ENCODE measurements around the gene RIT1.
"Not testable (repeated sequence)": the region's sequence is repeated elsewhere in the genome, so short reads cannot be mapped to it uniquely, and the experiment has no call there.

The RIT1 gene

DNA sequence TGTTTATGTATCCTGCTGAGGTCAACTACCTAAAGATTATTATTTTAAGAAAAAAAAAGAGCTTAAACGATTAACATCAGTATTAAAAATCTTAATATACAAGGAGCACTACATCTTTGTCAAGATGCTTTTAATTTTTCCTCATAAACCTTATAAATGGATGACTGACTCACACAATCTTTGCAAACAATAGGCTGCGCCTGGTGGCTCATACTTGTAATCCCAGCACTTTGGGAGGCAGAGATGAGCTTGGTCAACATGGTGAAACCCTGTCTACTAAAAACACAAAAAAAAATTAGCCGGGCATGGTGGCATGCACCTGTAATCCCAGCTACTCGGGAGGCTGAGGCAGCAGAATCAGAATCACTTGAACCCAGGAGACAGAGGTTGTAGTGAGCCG, 21.3 kb upstream of the RIT1 start:
- no peak for DNase-seq

DNA sequence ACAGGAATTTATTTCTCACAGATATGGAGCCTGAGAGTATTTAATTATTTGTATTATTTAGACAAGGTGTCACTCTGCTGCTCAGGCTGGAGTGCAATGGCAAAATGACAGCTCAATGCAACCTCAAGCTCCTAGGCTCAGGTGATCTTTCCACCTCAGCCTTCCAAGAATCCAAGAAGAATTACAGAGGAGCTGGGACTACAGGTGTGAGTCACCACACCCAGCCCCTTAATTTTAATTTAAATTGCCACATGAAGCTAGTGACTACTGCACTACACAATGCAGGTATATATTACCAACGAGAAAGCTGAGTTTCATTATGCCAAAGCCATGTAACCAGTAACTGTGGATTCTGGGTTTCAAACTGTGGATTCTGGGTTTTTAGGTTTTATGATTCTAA, 20.9 kb upstream of the RIT1 start:
- DNase-seq = no peak

DNA sequence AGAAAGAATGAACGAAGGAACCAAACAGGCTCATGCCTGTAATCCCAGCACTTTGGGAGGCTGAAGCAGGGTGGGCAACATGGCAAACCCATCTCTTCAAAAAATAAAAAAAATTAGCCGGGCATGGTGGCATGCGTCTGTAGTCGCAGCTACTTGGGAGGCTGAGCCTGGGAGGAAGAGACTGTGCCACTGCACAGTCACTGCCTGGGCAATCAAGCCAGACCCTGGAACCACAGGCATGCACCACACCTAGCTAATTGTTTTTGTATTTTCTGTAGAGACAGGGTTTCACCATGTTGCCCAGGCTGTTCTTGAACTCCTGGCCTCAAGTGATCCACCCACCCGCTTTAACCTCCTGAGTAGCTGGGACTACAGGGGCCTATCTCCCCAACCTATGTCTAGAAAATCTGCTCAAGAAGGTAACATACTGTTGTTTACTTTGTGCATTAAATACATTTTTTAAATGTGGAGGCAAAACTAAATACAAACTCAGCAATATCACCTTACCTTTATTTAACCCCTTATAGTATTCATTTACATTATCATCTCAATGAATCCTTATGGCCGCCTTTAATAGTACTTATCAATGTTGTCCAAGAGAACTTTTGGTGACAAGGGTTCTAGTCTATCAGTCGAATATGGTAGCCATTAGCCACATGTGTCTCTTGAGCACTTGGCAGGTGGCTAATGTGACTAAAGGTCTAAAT, 20.3 kb upstream of the RIT1 start:
- no peak for DNase-seq

DNA sequence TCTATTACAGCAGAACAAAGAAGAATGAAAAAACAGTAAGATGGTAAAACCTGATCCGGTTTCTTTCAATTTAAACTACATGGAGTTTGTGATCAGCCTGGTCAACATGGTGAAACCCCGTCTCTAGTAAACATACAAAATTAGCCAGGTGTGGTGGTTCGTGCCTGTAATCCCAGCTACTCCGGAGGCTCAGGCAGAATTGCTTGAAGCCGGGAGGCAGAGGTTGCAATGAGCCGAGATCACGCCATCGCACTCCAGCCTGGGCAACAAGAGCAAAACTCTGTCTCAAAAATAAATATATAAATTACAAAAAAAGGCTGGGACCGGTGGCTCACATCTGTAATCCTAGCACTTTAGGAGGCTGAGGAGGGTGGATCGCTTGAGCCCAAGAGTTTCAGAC, 19.6 kb upstream of the RIT1 start:
- not testable (repeated sequence) for DNase-seq

DNA sequence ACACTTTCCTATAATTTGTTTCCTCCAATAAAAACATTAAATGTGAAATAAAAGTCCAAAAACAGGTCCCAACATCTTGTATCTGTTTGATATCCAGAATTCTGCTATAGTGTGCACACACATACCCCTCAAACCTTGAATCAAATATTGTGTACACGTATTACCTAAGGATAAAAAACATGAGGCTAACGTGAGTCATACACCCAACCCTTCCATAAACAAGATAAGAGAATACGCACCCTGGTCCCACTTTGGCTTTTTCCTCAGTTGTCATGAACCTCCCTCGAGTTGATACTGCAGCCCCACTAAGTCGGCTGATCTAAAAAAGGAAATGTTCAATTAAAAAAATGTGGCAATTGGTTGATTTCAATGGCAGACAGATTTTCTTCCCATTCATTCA, 17.9 kb upstream of the RIT1 start:
- DNase-seq = no peak

DNA sequence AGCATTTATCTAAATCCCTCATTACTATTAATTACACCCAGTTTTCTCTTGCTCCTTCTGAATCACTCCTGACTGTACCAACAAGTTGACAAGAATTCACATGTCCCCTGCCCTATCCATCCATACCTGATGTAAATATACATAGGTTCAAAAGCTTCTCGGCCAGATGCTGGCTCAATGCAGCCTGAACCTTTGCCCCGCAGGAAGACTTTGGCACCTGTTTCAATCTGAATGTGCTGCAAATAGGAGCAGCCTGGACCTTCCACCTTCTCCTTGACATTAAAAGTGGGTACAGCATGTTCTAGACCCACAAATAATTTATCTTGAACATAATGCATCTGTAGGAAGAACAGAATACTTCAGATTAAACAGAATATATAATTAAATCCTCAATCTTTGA, 14.4 kb upstream of the RIT1 start:
- DNase-seq = no peak

DNA sequence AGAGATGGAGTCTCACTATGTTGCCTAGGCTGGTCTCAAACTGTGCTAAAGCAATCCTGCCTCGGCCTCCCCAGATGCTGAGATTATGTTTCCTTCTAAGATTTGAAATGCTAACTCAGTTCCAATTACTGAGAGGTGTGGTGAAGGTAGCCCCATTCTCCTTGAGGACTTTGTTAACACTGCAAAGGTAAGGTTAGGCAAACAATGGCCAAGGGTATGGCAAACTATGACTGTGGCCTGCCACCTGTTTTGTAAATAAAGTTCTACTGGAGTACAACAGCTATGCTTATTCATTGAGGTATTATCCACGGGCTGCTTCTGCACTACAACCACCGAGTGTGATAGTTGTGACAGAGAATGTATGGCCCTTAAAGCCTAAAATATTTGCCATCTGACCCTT, 9.6 kb upstream of the RIT1 start:
- DNase-seq = no peak

DNA sequence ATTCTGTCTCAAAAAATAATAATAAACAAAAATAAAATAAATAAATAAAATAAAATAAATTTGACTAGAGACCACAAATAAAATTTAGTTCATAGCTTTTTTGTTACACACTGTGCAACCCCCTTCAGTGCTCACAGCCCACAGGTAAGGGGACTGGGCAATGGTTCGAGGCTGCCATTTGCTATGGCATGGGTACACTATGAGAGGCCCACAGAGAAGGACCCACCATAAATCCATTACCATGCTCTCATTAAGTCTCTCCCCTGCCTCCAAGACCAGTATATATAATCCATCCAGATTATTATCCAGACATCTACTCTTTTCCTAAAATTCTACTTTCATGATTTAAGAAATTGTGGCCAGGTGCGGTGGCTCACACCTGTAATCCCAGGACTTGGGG, 8.7 kb upstream of the RIT1 start:
- no peak for DNase-seq

DNA sequence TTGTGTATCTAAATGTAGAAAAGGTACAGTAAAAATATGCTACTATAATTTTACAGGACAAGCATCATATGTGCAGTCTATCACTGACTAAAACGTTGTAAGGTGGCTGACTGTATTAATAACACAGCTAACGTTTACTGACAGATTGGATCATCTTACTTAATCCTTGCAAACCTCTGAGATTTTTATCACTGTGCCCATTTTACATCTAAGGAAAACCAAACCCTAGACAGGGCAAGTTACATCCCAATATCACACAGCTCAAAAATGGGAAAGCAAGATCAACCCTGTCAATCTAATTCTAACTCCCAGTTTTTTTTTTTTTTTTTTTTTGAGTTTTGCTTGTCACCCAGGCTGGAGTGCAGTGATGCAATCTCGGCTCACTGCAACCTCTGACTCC, 7.5 kb upstream of the RIT1 start:
- DNase-seq = no peak

DNA sequence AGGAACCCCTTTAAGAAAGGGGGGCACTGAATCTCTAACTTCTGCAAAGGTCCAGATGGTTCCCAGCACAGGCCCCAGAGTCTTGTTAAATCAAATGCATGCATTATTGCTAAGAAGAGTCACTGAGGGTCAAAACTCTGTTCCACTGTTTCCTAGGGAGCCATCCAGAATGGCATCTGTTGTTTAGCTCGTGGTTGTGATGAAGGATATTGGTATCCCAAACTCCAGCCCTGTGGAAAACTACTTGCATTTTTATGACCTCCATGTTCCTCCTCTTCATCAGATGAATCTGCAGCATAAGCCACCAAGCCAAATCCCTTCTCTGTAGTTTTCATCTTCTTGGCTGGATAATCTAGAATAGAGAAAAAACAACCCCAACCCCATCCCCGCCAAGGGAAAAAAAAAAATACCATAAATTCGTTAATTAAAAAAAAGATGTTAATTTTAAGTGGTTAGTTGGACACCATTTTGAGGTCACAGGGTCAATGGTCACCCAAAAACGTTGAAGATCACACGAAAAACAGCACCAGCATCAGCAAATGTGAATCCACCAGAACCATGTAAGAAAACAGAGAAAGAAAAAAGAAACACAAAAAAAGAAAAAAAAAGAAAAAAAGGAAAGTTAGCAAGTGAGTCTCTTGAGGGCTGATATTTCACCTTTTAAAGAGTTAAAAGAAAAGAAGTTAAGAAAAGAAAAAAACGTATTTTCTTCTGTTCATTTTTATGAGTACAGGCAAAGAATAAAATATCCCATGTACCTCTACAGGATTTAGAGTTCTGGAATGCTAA, 3.0 kb upstream of the RIT1 start:
- DNase-seq = no peak

DNA sequence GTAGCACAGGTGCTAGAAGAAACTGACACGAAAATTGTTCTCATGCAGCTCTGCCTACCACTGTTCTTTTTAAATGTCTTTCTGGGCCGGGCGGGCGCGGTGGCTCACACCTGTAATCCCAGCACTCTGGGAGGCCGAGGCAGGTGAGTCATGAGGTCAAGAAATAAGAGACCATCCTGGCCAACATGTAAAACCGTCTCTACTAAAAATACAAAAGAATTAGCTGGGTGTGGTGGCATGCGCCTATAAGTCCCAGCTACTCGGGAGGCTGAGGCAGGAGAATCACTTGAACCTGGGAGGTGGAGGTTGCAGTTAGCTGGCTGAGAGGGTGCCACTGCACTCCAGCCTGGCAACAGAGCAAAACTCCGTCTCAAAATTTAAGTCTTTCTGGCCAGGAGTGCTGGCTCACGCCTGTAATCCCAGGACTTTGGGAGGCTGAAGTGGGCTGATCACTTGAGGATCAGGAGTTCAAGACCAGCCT, 947 bp upstream of the RIT1 start:
- no peak for DNase-seq

DNA sequence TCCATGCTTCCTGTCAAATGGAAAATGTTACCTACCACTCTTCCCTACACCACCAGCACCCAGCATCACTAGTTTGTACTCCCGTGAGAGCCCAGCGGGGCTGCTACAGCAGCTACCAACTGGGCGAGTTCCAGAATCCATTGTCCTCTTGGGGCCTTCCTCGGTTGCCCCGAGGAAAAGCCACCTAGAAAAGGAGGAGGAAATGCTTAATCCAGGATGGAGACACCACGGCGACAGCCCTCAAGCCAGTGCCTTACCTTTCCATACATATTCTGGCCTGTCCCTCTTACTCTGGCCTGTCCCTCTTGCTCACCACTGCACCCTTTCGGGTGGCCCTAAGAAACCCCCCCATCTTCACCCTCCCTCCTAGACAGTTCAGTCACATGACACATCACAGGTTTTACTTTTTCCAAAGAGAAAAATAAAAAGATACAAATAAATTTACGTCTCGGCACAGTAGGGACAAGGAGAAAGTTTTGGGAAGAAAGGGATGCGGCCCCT, 478 bp downstream of the RIT1 start:
- peak; percentile 26 for DNase-seq

DNA sequence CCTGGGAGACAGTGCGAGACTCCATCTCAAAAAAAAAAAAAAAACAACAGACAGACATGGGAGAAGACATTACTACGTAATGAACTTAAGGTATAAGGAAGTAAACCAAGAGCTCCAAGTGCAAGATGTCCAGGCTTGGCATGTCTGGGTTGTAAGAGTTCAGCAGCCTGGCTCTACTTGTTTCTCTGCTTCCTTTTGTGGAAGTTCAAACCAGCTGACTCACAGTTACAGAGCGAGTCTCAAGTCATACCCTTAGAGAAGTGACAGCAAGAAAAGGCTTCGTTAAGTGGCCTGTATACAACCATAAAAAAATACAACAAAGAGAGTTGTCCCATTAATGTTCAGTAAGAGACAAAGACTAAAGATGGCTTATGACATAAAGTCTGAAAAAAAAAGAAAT, 1.3 kb downstream of the RIT1 start:
- DNase-seq = peak; percentile 84

DNA sequence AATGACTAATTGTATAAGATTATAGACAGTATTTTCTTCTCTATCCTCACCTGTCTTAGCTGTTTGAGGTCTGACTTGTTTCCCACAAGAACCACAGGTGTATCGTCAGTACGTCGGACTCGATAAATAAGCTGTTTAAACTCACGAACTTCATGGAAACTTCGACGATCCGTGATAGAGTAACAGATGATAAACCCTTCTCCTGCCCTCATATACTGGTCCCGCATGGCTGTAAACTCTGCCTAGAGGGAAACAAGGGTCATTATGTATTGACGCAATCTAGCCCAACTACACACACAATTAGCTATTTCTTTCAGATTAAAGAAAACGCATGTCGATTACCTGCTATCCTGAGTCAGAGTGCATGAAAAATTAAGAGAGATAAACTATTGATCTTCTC, 6.9 kb downstream of the RIT1 start:
- no peak for DNase-seq

DNA sequence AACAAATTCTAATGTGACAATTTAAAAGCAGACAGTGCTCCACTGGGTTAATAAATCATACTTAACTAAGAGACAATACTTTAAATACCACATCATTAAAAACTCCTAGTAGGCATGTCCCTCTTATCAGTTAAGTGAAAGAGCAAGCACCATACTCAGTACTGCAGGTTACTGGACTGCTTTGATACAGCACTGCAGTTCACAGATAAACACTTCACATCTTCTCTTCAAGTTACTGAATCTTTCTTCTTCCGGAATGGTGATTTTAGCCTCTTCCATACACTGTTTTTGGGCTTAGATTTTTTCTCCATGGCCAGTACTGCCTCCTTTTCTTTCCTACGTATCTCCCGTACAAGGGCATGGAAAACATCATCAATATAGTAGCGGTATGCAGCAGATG, 11.0 kb downstream of the RIT1 start:
- DNase-seq = no peak

DNA sequence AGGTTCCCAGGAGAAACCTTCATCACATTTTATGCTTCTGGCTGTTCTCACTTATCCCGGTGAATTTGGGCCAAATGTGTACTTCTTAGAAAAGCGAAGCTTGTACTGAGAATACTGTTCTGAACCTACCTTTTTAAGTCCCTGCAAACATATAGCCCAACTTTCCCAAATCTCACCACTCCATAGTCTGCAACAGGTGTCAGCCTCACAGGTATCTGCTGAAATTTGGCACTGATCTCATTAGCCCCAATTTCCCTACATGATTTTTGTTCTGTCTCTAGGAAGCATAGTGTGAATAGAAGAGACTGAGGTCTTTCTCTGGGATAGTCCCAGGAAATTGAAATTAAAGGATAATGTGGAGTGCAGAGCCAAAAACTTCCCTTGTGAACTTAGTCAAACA, 11.5 kb downstream of the RIT1 start:
- DNase-seq = no peak

DNA sequence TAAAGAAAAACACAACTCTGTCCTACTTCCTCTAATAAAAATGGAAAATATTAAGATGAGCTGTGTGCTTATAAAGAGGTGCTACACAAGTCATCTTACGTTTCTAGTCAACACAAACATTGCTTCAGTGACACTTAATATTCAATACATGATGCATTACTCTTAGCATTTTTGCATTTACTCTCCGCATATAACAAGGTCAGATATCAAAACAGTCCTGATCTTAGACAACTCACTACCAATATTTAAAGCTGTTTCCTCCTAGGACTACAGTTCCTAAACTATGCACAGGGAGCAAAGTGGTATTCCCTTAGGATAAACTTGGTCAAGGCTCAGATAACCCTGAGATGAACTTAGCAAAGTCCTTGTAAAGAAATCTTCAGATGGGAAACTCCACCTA, 12.3 kb downstream of the RIT1 start:
- DNase-seq = no peak

DNA sequence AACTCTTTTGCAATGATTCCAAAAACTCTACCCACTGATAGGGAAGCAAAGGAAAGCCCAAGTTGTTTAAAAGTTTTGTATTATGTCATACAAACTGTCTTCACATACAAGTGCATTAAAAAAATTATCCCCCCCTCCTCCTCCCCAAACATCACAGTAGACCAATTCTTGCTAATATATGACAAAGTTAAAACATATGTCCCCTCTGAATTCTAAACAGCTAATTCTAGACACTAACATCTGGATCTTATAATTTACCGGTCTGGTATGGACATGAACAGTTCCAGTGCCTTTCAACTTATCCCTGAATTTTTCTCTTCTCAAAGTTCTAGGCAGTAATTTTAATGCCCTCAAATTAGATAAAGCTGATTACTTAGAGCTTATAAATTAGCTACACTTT, 13.4 kb downstream of the RIT1 start:
- DNase-seq = no peak

DNA sequence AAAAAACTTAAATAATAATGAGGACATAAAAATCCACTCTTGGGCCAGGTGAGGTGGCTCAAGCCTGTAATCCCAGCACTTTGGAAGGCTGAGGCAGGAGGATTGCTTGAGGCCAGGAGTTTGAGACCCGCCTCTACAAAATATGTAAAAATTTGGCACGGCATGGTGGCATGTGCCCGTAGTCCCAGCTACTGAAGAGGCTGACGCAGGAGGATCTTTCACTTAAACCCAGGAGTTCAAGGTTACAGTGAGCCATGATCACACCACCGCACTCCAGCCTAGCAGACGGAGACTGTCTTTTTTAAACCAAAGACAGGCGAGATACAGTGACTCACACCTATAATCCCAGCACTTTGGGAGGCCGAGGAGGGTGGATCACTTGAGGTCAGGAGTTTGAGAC, 14.7 kb downstream of the RIT1 start:
- DNase-seq = not testable (repeated sequence)

DNA sequence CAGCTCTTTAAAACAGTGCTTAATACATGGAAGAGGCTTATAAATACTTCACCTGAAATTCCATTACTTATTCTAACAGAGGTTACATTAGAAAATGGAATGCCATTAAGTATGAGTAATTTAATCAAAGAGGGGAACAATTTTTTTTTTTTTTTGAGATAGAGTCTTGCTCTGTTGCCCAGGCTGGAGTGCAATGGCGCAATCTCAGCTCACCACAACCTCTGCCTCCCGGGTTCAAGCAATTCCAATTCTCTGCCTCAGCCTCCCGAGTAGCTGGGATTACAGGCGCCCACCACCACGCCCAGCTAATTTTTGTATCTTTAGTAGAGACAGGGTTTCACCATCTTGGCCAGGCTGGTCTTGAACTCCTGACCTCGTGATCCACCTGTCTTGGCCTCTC, 15.5 kb downstream of the RIT1 start:
- DNase-seq = not testable (repeated sequence)

DNA sequence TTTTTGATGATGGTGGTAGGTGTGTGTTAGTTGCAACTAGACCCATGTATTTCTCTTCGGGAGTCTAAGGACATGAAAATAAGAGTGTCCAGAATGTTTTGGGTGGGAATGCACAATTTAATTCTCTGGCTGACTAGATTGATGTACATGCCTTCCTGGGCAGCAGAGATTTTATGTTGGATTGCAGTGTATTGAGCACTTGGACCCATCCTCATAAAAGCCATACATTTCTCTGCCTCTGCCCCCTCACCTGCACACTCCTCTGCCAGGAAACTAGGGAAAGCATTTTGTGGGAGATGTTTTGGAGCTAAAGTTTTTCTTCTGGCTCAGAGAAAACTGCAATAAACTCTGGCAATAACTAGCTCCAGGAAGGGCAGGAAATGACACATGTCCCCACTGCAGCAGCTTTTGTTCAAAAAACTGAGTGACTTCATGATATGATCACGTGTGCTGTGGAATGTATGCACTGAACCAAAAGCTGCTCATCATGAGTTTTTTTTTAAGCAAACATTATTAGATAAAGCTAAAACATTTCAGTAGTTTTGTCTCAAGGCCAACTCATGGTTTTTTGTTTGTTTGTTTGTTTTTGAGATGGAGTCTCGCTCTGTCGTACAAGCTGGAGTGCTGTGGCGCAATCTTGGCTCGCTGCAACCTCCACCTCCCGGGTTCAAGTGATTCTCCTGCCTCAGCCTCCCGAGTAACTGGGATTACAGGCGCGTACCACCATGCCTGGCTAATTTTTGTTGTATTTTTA, 17.6 kb downstream of the RIT1 start:
- peak; percentile 73 for DNase-seq

DNA sequence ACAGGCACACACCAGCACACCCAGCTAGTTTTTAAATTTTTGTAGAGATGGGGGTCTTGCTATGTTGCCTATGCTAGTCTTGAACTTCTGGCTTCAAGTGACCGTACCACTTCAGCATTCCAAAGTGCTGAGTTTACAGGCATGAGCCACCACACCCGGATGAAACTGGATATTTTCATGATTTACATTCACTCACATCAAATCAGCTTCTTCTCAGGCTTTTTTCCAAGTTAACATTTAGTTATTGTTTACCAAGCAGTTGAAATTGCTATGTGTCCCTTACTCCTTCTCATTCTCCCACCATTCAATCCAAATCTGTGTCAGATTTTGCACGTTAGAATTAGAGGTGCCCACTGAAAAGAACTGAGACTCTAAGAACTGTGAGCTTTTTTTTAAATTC, 18.4 kb downstream of the RIT1 start:
- DNase-seq = no peak

DNA sequence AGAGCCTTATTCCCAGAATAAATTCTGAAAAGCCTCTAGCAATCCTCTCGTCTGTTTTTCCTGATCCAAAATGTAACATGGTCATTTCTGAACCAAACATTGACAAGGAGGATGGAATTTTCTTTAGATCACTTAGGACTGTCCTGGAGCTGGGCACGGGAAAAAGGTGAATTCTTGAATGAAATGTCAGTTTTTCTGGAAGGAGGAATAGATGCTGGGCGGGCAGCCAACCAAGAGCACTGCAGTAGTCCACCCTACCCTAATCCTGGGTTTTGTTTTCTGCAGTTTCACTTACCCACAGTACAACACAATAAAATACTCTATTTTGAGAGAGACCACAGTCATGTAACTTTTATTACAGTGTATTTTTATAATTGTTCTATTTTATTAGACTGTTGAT, 20.9 kb downstream of the RIT1 start:
- no peak for DNase-seq

DNA sequence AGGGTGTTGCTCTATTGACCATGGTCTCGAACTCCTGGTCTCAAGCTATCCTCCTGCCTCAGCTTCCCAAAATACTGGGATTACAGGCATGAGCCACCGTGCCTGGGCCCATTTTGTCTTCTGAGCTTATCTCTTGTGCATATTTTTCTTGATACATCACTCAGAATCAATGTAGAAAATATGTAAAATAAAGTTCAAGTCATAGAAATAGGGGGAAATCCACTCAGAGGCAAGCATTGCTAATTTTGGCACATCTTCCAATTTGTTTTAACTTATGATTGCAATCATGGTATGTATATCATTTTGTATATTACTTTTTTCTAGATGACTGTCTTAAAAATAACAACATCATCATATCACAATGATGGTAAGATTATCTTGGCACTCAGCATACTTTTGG, 21.6 kb downstream of the RIT1 start:
- no peak for DNase-seq
